Occipital lobe (tissue), 2 donors: ENCODE data around the gene IL1RAPL1. TPM values are rescaled to one million over a fixed set of nuclear protein-coding genes. Genes with fewer than 3 reads are reported as not detected.

ENCODE experiments used
- DNase-seq: peaks from one replicate; lab custom pipeline; 2025; lab: John Stamatoyannopoulos, UW
- total RNA-seq: library from RNA; depleted of rRNA; stranded (reverse); fragments of >200 nt; gene quantifications from one replicate; pipeline ENCODE4 v1.2.3, GENCODE V29; 2014

IL1RAPL1 gene
- 17.0 TPM for total RNA-seq

GRCh38 chrX:28586981-28587551, at the start of gene IL1RAPL1:
TSS of gene IL1RAPL1 (plus strand) at chrX:28587446.
- DNase-seq = peak; percentile 17

GRCh38 chrX:28542791-28543190, 44.5 kb upstream of the IL1RAPL1 start:
- DNase-seq = no peak

GRCh38 chrX:28549838-28550237, 37.4 kb upstream of the IL1RAPL1 start:
- no peak for DNase-seq

GRCh38 chrX:28550331-28550872, 36.8 kb upstream of the IL1RAPL1 start:
- no peak for DNase-seq

GRCh38 chrX:28552322-28552721, 34.9 kb upstream of the IL1RAPL1 start:
- DNase-seq = no peak

GRCh38 chrX:28552882-28553829, 34.1 kb upstream of the IL1RAPL1 start:
- no peak for DNase-seq

GRCh38 chrX:28576117-28576516, 11.1 kb upstream of the IL1RAPL1 start:
- DNase-seq = no peak

- DNase-seq = no peak
Observed at GRCh38 chrX:28581522-28581921, 5.7 kb upstream of the IL1RAPL1 start.

- no peak for DNase-seq
Observed at GRCh38 chrX:28582511-28582910, 4.7 kb upstream of the IL1RAPL1 start.

GRCh38 chrX:28584025-28584424, 3.2 kb upstream of the IL1RAPL1 start:
- no peak for DNase-seq

GRCh38 chrX:28585767-28586166, 1.5 kb upstream of the IL1RAPL1 start:
- DNase-seq = no peak

GRCh38 chrX:28586286-28586685, 960 bp upstream of the IL1RAPL1 start:
- peak; percentile 33 for DNase-seq

GRCh38 chrX:28589046-28589445, 1.8 kb downstream of the IL1RAPL1 start:
- DNase-seq = no peak

GRCh38 chrX:28590396-28590795, 3.1 kb downstream of the IL1RAPL1 start:
- DNase-seq = no peak

GRCh38 chrX:28591542-28591941, 4.3 kb downstream of the IL1RAPL1 start:
- DNase-seq = no peak

- no peak for DNase-seq
Observed at GRCh38 chrX:28595346-28595745, 8.1 kb downstream of the IL1RAPL1 start.

GRCh38 chrX:28599957-28600356, 12.7 kb downstream of the IL1RAPL1 start:
- no peak for DNase-seq

GRCh38 chrX:28609003-28609402, 21.8 kb downstream of the IL1RAPL1 start:
- no peak for DNase-seq

- DNase-seq = no peak
Observed at GRCh38 chrX:28609917-28610613, 22.8 kb downstream of the IL1RAPL1 start.

- DNase-seq = no peak
Observed at GRCh38 chrX:28610746-28611145, 23.5 kb downstream of the IL1RAPL1 start.

- no peak for DNase-seq
Observed at GRCh38 chrX:28613558-28613957, 26.3 kb downstream of the IL1RAPL1 start.

- DNase-seq = no peak
Observed at GRCh38 chrX:28625223-28625622, 38.0 kb downstream of the IL1RAPL1 start.
